ENCODE measurements around the gene EIF4G3. TPM values are rescaled to one million over a fixed set of nuclear protein-coding genes. Genes with fewer than 3 reads are reported as not detected.
"Not testable (repeated sequence)": the region's sequence is repeated elsewhere in the genome, so short reads cannot be mapped to it uniquely, and the experiment has no call there.

The EIF4G3 gene
- total RNA-seq (2014; rRNA removed; shearing (Covaris generic)), result 32.2 and 57.2 TPM in 2 replicates

GRCh38 chr1:21176586-21177555 is at the start of gene EIF4G3:
Gene EIF4G3 (minus strand): TSS chr1:21176897. CDS start chr1:21002742, 174,155 bp downstream.
- peak; percentile 97 for DNase-seq (ENCODE audit: low read depth)

- no peak for DNase-seq (ENCODE audit: low read depth)
Measured at GRCh38 chr1:21225065-21225464, 48.4 kb upstream of the EIF4G3 start.

- peak; percentile 38 for DNase-seq (ENCODE audit: low read depth)
Measured at GRCh38 chr1:21220815-21221214, 44.1 kb upstream of the EIF4G3 start.

- DNase-seq (ENCODE audit: low read depth), result no peak
Measured at GRCh38 chr1:21219674-21220073, 43.0 kb upstream of the EIF4G3 start.

- DNase-seq (ENCODE audit: low read depth), result peak; percentile 30
Measured at GRCh38 chr1:21217812-21218596, 41.3 kb upstream of the EIF4G3 start.

GRCh38 chr1:21216835-21217811 is 40.4 kb upstream of the EIF4G3 start:
- peak; percentile 48 for DNase-seq (ENCODE audit: low read depth)

- DNase-seq (ENCODE audit: low read depth), result peak; percentile 89
Measured at GRCh38 chr1:21212126-21212525, 35.4 kb upstream of the EIF4G3 start.

GRCh38 chr1:21208137-21208700 is 31.5 kb upstream of the EIF4G3 start:
- DNase-seq (ENCODE audit: low read depth), result not testable (repeated sequence)

GRCh38 chr1:21206117-21206516 is 29.4 kb upstream of the EIF4G3 start:
- peak; percentile 85 for DNase-seq (ENCODE audit: low read depth)

- DNase-seq (ENCODE audit: low read depth), result no peak
Measured at GRCh38 chr1:21205416-21205815, 28.7 kb upstream of the EIF4G3 start.

GRCh38 chr1:21201650-21202049 is 25.0 kb upstream of the EIF4G3 start:
- no peak for DNase-seq (ENCODE audit: low read depth)

GRCh38 chr1:21201238-21201637 is 24.5 kb upstream of the EIF4G3 start:
- DNase-seq (ENCODE audit: low read depth), result peak; percentile 25

- DNase-seq (ENCODE audit: low read depth), result peak; percentile 55
Measured at GRCh38 chr1:21200767-21201166, 24.1 kb upstream of the EIF4G3 start.

- DNase-seq (ENCODE audit: low read depth), result no peak
Measured at GRCh38 chr1:21198929-21199328, 22.2 kb upstream of the EIF4G3 start.

GRCh38 chr1:21192871-21193270 is 16.2 kb upstream of the EIF4G3 start:
- DNase-seq (ENCODE audit: low read depth), result no peak

- DNase-seq (ENCODE audit: low read depth), result no peak
Measured at GRCh38 chr1:21192284-21192683, 15.6 kb upstream of the EIF4G3 start.

- DNase-seq (ENCODE audit: low read depth), result not testable (repeated sequence)
Measured at GRCh38 chr1:21190771-21191170, 14.1 kb upstream of the EIF4G3 start.

- DNase-seq (ENCODE audit: low read depth), result no peak
Measured at GRCh38 chr1:21189906-21190500, 13.3 kb upstream of the EIF4G3 start.

- no peak for DNase-seq (ENCODE audit: low read depth)
Measured at GRCh38 chr1:21189421-21189820, 12.7 kb upstream of the EIF4G3 start.

GRCh38 chr1:21188235-21188634 is 11.5 kb upstream of the EIF4G3 start:
- no peak for DNase-seq (ENCODE audit: low read depth)
